ENCODE results near the gene FLNC. TPM values are rescaled to one million over a fixed set of nuclear protein-coding genes. Genes with fewer than 3 reads are reported as not detected.

Gene FLNC
- total and polyA plus RNA-seq, 2 of the 13 experiments (the other 11 are each of a cell fraction or from before 2014, with no cell fraction given), result 0.02 TPM; not detected in 1

GRCh38 chr7:128853799-128854198 is 23.6 kb downstream of the FLNC start:
- TF ChIP-seq CHCHD3 (CRISPR knock-in tag; IDR thresholded peaks at IDR 0.05) (no peak), KDM5A (IDR thresholded peaks at IDR 0.05; ENCODE audit: borderline replicate concordance, low read length) (no peak), POLR2A (IDR thresholded peaks at IDR 0.05; ENCODE audit: insufficient read depth in 1 of 2, low read depth in 2 of 2, low read length in 2 of 2) (no peak), SP4 (CRISPR knock-in tag; IDR thresholded peaks at IDR 0.05) (no peak), MYC (CRISPR knock-in tag; IDR thresholded peaks at IDR 0.05; ENCODE audit: borderline replicate concordance) (no peak), ZNF343 (CRISPR knock-in tag; IDR thresholded peaks at IDR 0.05) (no peak), KLF13 (CRISPR knock-in tag; IDR thresholded peaks at IDR 0.05) (no peak), SP1 (IDR thresholded peaks at IDR 0.05) (no peak), SP1 (CRISPR knock-in tag; IDR thresholded peaks at IDR 0.05) (no peak), BCLAF1 (IDR thresholded peaks at IDR 0.05) (no peak), PCBP2 (optimal IDR thresholded peaks at IDR 0.05; ENCODE audit: low read depth, low read length, poor library complexity, severe bottlenecking) (no peak)
- TF ChIP-seq, protein P1, sequence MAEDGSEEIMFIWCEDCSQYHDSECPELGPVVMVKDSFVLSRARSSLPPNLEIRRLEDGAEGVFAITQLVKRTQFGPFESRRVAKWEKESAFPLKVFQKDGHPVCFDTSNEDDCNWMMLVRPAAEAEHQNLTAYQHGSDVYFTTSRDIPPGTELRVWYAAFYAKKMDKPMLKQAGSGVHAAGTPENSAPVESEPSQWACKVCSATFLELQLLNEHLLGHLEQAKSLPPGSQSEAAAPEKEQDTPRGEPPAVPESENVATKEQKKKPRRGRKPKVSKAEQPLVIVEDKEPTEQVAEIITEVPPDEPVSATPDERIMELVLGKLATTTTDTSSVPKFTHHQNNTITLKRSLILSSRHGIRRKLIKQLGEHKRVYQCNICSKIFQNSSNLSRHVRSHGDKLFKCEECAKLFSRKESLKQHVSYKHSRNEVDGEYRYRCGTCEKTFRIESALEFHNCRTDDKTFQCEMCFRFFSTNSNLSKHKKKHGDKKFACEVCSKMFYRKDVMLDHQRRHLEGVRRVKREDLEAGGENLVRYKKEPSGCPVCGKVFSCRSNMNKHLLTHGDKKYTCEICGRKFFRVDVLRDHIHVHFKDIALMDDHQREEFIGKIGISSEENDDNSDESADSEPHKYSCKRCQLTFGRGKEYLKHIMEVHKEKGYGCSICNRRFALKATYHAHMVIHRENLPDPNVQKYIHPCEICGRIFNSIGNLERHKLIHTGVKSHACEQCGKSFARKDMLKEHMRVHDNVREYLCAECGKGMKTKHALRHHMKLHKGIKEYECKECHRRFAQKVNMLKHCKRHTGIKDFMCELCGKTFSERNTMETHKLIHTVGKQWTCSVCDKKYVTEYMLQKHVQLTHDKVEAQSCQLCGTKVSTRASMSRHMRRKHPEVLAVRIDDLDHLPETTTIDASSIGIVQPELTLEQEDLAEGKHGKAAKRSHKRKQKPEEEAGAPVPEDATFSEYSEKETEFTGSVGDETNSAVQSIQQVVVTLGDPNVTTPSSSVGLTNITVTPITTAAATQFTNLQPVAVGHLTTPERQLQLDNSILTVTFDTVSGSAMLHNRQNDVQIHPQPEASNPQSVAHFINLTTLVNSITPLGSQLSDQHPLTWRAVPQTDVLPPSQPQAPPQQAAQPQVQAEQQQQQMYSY (CRISPR knock-in tag; IDR thresholded peaks at IDR 0.05), result no peak
- peaks cover 13 to 57% of the 10 kb centered on the region in 2 experiments; a peak in 4 of 5 replicates for H3K27me3 ChIP-seq (ENCODE audit: control insufficient read depth in 1 of 2, insufficient read depth in 2 of 2, low read length in 2 of 2)
- FAIRE-seq, result no peak
- no peaks in the 10 kb centered on the region for H3K9me3 ChIP-seq (ENCODE audit: low read length)
- H3K4me3 ChIP-seq (replicated peaks in 1 of 3; ENCODE audit: insufficient read depth in 1 of 3, low read depth in 2 of 3, low read length in 3 of 3), result no peak overlapping the region
- BruUV-seq (replicated peaks), result no TSS peak
- no peak overlapping the region for H3K9ac ChIP-seq (ENCODE audit: insufficient read depth, low read depth, low read length)
- intact Hi-C loops (cut with micrococcal nuclease; ENCODE audit: unreplicated experiment), result no loop called here
- H3K79me2 ChIP-seq (ENCODE audit: insufficient read depth, low read length), result no peaks in the 10 kb centered on the region
- H4K20me1 ChIP-seq (ENCODE audit: insufficient read depth, low read length), result no peaks in the 10 kb centered on the region
- no peak overlapping the region for H2AFZ ChIP-seq (ENCODE audit: low read length)
- H3K4me1 ChIP-seq (ENCODE audit: insufficient read depth, low read length), result no peaks in the 10 kb centered on the region
- in situ Hi-C loops (cut with HindIII; ENCODE audit: extremely low pct_ligation_motif_present, low pct_unique_long_range_greater_than_20kb), result no loop called here
- no peak overlapping the region for H3K27ac ChIP-seq (ENCODE audit: extremely low read length, insufficient read depth, low read length)
- no peak overlapping the region for H3K4me2 ChIP-seq (ENCODE audit: low read depth, low read length)
- CTCF ChIA-PET (ENCODE audit: low intra/inter-chr PET ratio, low total read pairs), result no interaction called here
- no peak for DNase-seq (ENCODE audit: low spot score)
- no peaks in the 10 kb centered on the region for H3K36me3 ChIP-seq (replicated peaks in 1 of 2; ENCODE audit: control insufficient read depth in 1 of 2, insufficient read depth in 2 of 2, low read length in 2 of 2)
- no peak for ATAC-seq
- POLR2A ChIA-PET, result no interaction called here
- WGBS (ENCODE audit: low lambda C conversion rate), result 56% methylated on average over 12 of the region's 23 CpGs
